Colonic mucosa (tissue), 4 donors: ENCODE measurements around the gene HMGN5. TPM values are rescaled to one million over a fixed set of nuclear protein-coding genes. Genes with fewer than 3 reads are reported as not detected.

ENCODE experiments used
- DNase-seq: peaks from one replicate; pipeline ENCODE4 v3.0.0-alpha.2; 2020
- H3K27ac ChIP-seq: fragments of 200-600 bp; one replicate; pipeline ENCODE4 v1.8.0; 2021
- H3K27me3 ChIP-seq: fragments of 200-600 bp; one replicate; pipeline ENCODE4 v1.8.0; 2021
- H3K36me3 ChIP-seq: fragments of 200-600 bp; one replicate; pipeline ENCODE4 v1.8.0; 2021
- H3K4me1 ChIP-seq: fragments of 200-600 bp; one replicate; pipeline ENCODE4 v1.8.0; 2021; ENCODE audit warnings: mild to moderate bottlenecking
- H3K4me3 ChIP-seq: fragments of 200-600 bp; one replicate; pipeline ENCODE4 v1.8.0; 2021
- H3K9ac ChIP-seq, 2 donors: one replicate each; pipeline ENCODE4 v1.7.0; 2013; ENCODE audit warnings: control low read depth in 2 of 2, low read depth in 2 of 2, low read length in 2 of 2
- H3K9me3 ChIP-seq: fragments of 200-600 bp; one replicate; pipeline ENCODE4 v1.8.0; 2021
- intact Hi-C: fragments of 100-400 bp; cut with DNase I; formaldehyde crosslinking; loops from one replicate; pipeline ENCODE4 v1.14.1; 2022
- total RNA-seq, 2 donors: library from RNA; stranded (reverse); fragmentation: NEBNext Ultra II Directional in 1 of 2; extraction: Animal tissue kit (Norgen Biotek cat#: 25700) in 1 of 2; gene quantifications; one replicate each; pipeline ENCODE4 v1.2.1, GENCODE V29; 2021
- TF ChIP-seq, protein P1 (sequence below): fragments of 200-600 bp; IDR thresholded peaks from one replicate; pipeline ENCODE4 v1.8.0; 2022; ENCODE audit warnings: antibody characterized with exemption, mild to moderate bottlenecking
- donor health status: healthy.
- donor health status: DM: no; HTN: no; CAD: no.
- donor health status: DM: no; HTN: no; CAD: no.

Gene HMGN5
- total RNA-seq, 2 donors from 2014 or later, result 6.1 to 7.5 TPM

DNA sequence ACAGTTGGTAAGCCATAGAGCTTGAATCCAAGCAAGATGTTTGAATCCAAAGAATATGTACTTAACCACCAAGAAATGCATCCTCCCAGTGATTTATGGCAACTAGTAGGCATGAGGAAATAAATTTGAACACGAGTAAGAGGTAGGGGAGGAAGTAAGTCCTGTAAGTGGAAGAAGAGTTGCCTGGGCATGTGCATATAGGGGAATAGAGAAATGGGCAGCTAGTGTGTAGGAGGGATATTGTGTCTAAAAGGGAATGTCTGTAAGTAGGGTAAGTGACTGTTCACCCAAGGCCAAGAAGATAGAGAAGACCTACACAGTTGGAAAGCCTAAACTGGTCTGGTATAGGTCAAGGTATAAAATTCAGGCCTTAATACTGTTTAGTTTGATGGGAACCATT lies 4.8 kb upstream of the HMGN5 start:
- intact Hi-C loops, result no loop called here
- TF ChIP-seq, protein P1, sequence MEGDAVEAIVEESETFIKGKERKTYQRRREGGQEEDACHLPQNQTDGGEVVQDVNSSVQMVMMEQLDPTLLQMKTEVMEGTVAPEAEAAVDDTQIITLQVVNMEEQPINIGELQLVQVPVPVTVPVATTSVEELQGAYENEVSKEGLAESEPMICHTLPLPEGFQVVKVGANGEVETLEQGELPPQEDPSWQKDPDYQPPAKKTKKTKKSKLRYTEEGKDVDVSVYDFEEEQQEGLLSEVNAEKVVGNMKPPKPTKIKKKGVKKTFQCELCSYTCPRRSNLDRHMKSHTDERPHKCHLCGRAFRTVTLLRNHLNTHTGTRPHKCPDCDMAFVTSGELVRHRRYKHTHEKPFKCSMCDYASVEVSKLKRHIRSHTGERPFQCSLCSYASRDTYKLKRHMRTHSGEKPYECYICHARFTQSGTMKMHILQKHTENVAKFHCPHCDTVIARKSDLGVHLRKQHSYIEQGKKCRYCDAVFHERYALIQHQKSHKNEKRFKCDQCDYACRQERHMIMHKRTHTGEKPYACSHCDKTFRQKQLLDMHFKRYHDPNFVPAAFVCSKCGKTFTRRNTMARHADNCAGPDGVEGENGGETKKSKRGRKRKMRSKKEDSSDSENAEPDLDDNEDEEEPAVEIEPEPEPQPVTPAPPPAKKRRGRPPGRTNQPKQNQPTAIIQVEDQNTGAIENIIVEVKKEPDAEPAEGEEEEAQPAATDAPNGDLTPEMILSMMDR, result no peak
- no peaks in the 10 kb centered on the region for H3K4me1 ChIP-seq
- no peaks in the 10 kb centered on the region for H3K27me3 ChIP-seq
- no peak overlapping the region for H3K9ac ChIP-seq
- no peak for DNase-seq
- H3K36me3 ChIP-seq, result no peaks in the 10 kb centered on the region
- H3K9me3 ChIP-seq, result no peaks in the 10 kb centered on the region
- no peak overlapping the region for H3K27ac ChIP-seq
- no peak overlapping the region for H3K4me3 ChIP-seq

DNA sequence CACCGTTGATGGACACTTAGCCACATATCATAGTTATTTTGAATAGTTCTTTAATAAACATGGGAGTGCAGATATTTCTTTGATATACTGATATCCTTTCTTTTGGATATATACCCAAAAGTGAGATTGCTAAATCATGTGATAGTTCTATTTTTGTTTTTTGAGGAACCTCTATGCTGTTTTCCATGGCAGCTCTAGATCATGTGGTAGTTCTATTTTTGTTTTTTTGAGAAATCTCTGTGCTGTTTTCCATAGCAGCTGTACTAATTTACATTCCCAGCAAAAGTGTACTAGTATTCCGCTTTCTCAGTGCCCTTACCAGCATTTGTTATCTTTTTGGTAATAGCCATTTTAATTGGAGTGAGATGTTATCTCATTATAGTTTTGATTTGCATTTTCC lies 3.8 kb upstream of the HMGN5 start:
- TF ChIP-seq, protein P1, result no peak
- Histone ChIP-seq H3K4me3 (no peak overlapping the region), H3K9me3 (no peaks in the 10 kb centered on the region), H3K4me1 (no peaks in the 10 kb centered on the region), H3K27me3 (no peaks in the 10 kb centered on the region), H3K36me3 (no peaks in the 10 kb centered on the region), H3K27ac (no peak overlapping the region), H3K9ac (no peak overlapping the region)
- intact Hi-C loops, result no loop called here
- no peak for DNase-seq

DNA sequence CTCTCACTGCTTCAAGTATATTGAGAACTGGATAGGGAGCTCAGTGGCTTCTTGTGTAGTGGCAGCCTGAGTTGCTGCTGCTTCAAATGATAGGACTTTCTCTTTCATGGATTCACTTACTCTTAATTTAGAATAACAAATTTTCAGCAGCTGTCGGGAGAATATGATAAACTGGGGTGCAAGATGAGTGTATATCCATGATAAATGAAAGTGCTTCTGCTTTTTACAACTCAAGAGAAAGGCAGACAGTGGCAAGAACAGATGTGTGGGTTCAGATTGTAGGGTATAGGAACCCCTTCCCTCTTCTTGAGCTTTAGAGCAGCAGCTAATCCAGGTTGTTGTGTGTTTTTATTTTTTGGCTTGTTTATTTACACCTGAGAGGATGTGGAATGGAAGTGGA lies 1.2 kb upstream of the HMGN5 start:
- intact Hi-C loops, result no loop called here
- Histone ChIP-seq H3K4me3 (peak overlapping the region; percentile 45), H3K9ac (peak overlapping the region in 1 of 2 donors; percentile 65), H3K4me1 (no peaks in the 10 kb centered on the region), H3K27me3 (no peaks in the 10 kb centered on the region), H3K36me3 (no peaks in the 10 kb centered on the region), H3K27ac (peak overlapping the region; percentile 58), H3K9me3 (no peaks in the 10 kb centered on the region)
- no peak for DNase-seq
- TF ChIP-seq, protein P1, result no peak

DNA sequence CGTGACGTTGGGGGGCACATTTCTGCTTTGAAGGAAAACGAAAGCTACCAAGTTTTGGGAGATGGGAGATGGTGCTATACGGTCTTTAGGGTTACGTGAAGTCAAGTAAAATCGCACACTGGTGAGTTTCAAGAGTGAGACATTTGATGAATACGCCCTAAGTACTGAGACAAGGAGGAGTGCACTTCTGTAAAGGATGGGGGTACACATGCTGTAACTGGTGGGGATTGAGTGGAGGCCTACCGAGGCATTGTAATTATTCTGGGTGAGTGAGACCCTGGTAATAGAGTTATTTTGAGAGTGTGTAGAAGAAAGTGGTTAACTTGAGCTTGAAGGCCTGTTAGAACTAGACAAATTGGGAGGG lies 725 bp upstream of the HMGN5 start:
- peak overlapping the region; percentile 20 to 65 for H3K9ac ChIP-seq
- H3K27me3 ChIP-seq, result no peaks in the 10 kb centered on the region
- peak overlapping the region; percentile 45 for H3K4me3 ChIP-seq
- intact Hi-C loops, result no loop called here
- TF ChIP-seq, protein P1, result no peak
- DNase-seq, result no peak
- H3K9me3 ChIP-seq, result no peaks in the 10 kb centered on the region
- H3K4me1 ChIP-seq, result no peaks in the 10 kb centered on the region
- H3K27ac ChIP-seq, result peak overlapping the region; percentile 58
- H3K36me3 ChIP-seq, result no peaks in the 10 kb centered on the region

DNA sequence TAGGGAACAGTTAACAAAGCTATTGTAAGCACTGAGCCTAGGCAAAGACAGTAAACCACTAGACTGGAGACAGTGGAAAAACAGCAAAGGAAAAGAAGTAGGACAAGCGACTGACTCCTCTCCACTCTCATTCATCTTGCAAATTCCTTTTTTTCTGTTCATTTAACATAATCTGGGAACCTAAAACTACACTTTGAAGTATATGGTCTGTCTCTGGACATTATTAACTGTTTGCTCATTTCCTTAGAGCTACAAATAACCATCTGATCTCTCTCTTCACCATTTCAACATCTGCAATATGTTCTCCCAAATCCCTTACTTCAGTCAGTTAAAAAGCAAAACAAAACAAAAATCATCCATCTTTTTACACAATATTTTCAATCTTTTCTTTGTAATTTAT lies 642 bp downstream of the HMGN5 start:
- DNase-seq, result no peak
- TF ChIP-seq, protein P1, result no peak

DNA sequence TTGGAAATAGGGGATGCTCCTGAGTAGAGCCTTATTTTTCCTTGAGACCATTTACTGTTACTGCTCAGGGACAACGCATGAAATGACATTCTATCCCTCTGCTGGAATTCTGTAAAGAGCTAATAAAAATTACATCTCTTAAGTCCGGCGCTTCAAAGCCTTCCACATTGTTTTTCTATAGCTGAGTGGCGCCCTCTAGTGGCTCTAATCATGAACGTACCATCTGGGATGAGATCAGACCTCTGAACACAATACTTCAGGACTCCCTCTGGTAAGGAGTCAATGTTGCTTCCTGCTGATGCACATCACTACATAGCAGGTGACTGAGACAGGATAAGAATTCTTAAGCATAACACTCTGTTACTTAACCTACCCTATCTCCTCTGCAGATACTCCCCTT lies 6.0 kb downstream of the HMGN5 start:
- H3K9me3 ChIP-seq, result no peaks in the 10 kb centered on the region
- no peak overlapping the region for H3K4me3 ChIP-seq
- intact Hi-C loops, result no loop called here
- H3K27me3 ChIP-seq, result no peaks in the 10 kb centered on the region
- H3K27ac ChIP-seq, result no peak overlapping the region
- DNase-seq, result peak; percentile 68
- TF ChIP-seq, protein P1, result peak; percentile 66
- H3K36me3 ChIP-seq, result no peaks in the 10 kb centered on the region
- no peaks in the 10 kb centered on the region for H3K4me1 ChIP-seq
- H3K9ac ChIP-seq, result no peak overlapping the region

More for the DNA sequence above, 642 bp downstream of the HMGN5 start:
- Histone ChIP-seq H3K4me3 (peak overlapping the region; percentile 45), H3K36me3 (no peaks in the 10 kb centered on the region), H3K9ac (peak overlapping the region; percentile 50 to 65), H3K9me3 (no peaks in the 10 kb centered on the region), H3K4me1 (no peaks in the 10 kb centered on the region), H3K27me3 (no peaks in the 10 kb centered on the region), H3K27ac (peak overlapping the region; percentile 58)
- intact Hi-C loops, result no loop called here
